Caco-2 (cell line): Measurements from ENCODE around the gene ZSCAN23. TPM values are rescaled to one million over a fixed set of nuclear protein-coding genes. Genes with fewer than 3 reads are reported as not detected.

Experiments used
- BruUV-seq: library from RNA; stranded (reverse); fragments of 400-500 nt; replicated peaks from 2 replicates; lab custom pipeline; 2021; lab: Mats Ljungman, UMichigan
- CTCF ChIA-PET: fragments of 300-600 bp; sonication (Branson Sonifier 250); formaldehyde crosslinking; loops from one replicate; lab custom pipeline; 2022; ENCODE audit warnings: antibody characterized with exemption; lab: Charles Lee
- POLR2A ChIA-PET: fragments of 300-600 bp; sonication (Branson Sonifier 250); formaldehyde crosslinking; loops from one replicate; lab custom pipeline; 2022; ENCODE audit warnings: antibody characterized with exemption; lab: Charles Lee
- DNase-seq, 2 experiments: peaks; one replicate each; pipeline versions ENCODE4 v3.0.0 to v3.0.0-alpha.2; 2020 to 2022
- H3K27me3 ChIP-seq: replicated peaks from 2 replicates; pipeline ENCODE4 v1.6.0; 2011; ENCODE audit warnings: low read length; ENCODE audit not compliant: control insufficient read depth, insufficient read depth
- H3K36me3 ChIP-seq: 2 replicates; pipeline ENCODE4 v1.5.1; 2011; ENCODE audit warnings: low read length; ENCODE audit not compliant: control insufficient read depth, insufficient read depth
- H3K4me1 ChIP-seq: fragments of 250-450 bp; sonication (Bioruptor Pico); 2 replicates; pipeline ENCODE4 v1.5.1; 2020; ENCODE audit warnings: mild to moderate bottlenecking
- H3K4me3 ChIP-seq: 2 replicates; pipeline ENCODE4 v1.5.1; 2011; ENCODE audit warnings: low read depth, mild to moderate bottlenecking, control low read depth, low read length
- H3K9me3 ChIP-seq: fragments of 250-450 bp; sonication (Bioruptor Pico); 2 replicates; pipeline ENCODE4 v1.5.1; 2020; ENCODE audit warnings: mild to moderate bottlenecking, moderate library complexity
- H3K27ac Mint-ChIP-seq: one replicate; pipeline ENCODE4 v1.8.0; 2022; ENCODE audit warnings: mixed read lengths; ENCODE audit not compliant: unreplicated experiment
- H3K27me3 Mint-ChIP-seq: one replicate; pipeline ENCODE4 v1.8.0; 2022; ENCODE audit warnings: mixed read lengths; ENCODE audit not compliant: insufficient read depth, unreplicated experiment
- H3K36me3 Mint-ChIP-seq: one replicate; pipeline ENCODE4 v1.8.0; 2022; ENCODE audit warnings: mild to moderate bottlenecking, mixed read lengths; ENCODE audit not compliant: insufficient read depth, unreplicated experiment
- H3K4me1 Mint-ChIP-seq: one replicate; pipeline ENCODE4 v1.8.0; 2022; ENCODE audit warnings: low read depth, mixed read lengths; ENCODE audit not compliant: unreplicated experiment
- H3K4me3 Mint-ChIP-seq: one replicate; pipeline ENCODE4 v1.8.0; 2022; ENCODE audit warnings: mild to moderate bottlenecking, moderate library complexity, mixed read lengths; ENCODE audit not compliant: unreplicated experiment
- H3K9me3 Mint-ChIP-seq: one replicate; pipeline ENCODE4 v1.8.0; 2022; ENCODE audit warnings: mixed read lengths; ENCODE audit not compliant: unreplicated experiment
- intact Hi-C: fragments of 100-400 bp; cut with micrococcal nuclease; formaldehyde crosslinking; loops from one replicate; pipeline ENCODE4 v1.10.0; 2022; ENCODE audit not compliant: unreplicated experiment
- total RNA-seq: library from RNA; stranded (reverse); gene quantifications from 2 replicates; pipeline ENCODE4 v1.2.3, GENCODE V29; 2022
- TF ChIP-seq, protein P1 (sequence below), 2 experiments: fragments of 200-600 bp in 1 of 2; IDR thresholded peaks; 1 replicate in 1 of 2; 2 replicates in 1 of 2; pipeline versions ENCODE4 v1.5.1 to v1.8.0; 2011 to 2022; ENCODE audit warnings: antibody characterized with exemption in 1 of 2, control low read depth in 1 of 2, inconsistent platforms in 1 of 2, low read depth in 1 of 2, low read length in 1 of 2, mild to moderate bottlenecking in 1 of 2, moderate library complexity in 1 of 2; ENCODE audit not compliant: insufficient read depth in 1 of 2, severe bottlenecking in 1 of 2, unreplicated experiment in 1 of 2

The ZSCAN23 gene
- total RNA-seq, 1 experiment from 2014 or later: not detected

GRCh38 chr6:28486533-28486932 lies 43.2 kb upstream of the ZSCAN23 start:
- no peaks in the 10 kb centered on the region for H3K4me1 Mint-ChIP-seq
- no peaks in the 10 kb centered on the region for H3K9me3 ChIP-seq
- intact Hi-C loops: no loop called here
- H3K27ac Mint-ChIP-seq: no peak overlapping the region
- no peaks in the 10 kb centered on the region for H3K36me3 ChIP-seq
- no peaks in the 10 kb centered on the region for H3K36me3 Mint-ChIP-seq
- CTCF ChIA-PET: no interaction called here
- BruUV-seq: no TSS peak
- H3K27me3 ChIP-seq: no peaks in the 10 kb centered on the region
- H3K4me1 ChIP-seq: no peaks in the 10 kb centered on the region
- no peaks in the 10 kb centered on the region for H3K9me3 Mint-ChIP-seq
- H3K4me3 Mint-ChIP-seq: no peak overlapping the region
- TF ChIP-seq, protein P1, sequence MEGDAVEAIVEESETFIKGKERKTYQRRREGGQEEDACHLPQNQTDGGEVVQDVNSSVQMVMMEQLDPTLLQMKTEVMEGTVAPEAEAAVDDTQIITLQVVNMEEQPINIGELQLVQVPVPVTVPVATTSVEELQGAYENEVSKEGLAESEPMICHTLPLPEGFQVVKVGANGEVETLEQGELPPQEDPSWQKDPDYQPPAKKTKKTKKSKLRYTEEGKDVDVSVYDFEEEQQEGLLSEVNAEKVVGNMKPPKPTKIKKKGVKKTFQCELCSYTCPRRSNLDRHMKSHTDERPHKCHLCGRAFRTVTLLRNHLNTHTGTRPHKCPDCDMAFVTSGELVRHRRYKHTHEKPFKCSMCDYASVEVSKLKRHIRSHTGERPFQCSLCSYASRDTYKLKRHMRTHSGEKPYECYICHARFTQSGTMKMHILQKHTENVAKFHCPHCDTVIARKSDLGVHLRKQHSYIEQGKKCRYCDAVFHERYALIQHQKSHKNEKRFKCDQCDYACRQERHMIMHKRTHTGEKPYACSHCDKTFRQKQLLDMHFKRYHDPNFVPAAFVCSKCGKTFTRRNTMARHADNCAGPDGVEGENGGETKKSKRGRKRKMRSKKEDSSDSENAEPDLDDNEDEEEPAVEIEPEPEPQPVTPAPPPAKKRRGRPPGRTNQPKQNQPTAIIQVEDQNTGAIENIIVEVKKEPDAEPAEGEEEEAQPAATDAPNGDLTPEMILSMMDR (IDR thresholded peaks at IDR 0.05; ENCODE audit: insufficient read depth in 1 of 2, low read depth in 1 of 2, low read length in 1 of 2, severe bottlenecking in 1 of 2, unreplicated experiment in 1 of 2): no peak
- H3K27me3 Mint-ChIP-seq: peaks cover 3% of the 10 kb centered on the region
- POLR2A ChIA-PET: no interaction called here
- H3K4me3 ChIP-seq: no peak overlapping the region
- no peak for DNase-seq

DNA sequence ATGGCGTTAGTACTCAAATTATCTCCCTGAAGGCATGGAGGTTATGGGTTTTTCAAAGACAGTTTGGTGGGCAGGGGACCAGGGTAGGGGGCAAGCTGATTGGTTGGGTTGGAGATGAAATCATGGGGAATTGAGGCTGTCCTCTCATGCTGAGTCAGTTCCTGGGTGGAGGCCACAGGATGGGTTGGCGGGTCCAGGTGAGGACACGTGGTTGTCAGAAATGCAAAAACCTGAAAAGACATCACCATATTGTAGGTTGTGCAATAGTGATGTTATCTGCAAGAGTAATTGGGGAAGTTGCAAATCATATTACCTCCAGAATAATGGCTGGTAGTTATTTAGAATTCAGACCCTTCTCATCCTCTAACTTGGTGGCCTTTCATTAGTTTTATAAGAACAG lies 42.2 kb upstream of the ZSCAN23 start:
- no peak for DNase-seq
- H3K27me3 Mint-ChIP-seq: peaks cover 3% of the 10 kb centered on the region
- no peaks in the 10 kb centered on the region for H3K27me3 ChIP-seq
- H3K4me3 Mint-ChIP-seq: no peak overlapping the region
- no peaks in the 10 kb centered on the region for H3K36me3 ChIP-seq
- no peak overlapping the region for H3K27ac Mint-ChIP-seq
- TF ChIP-seq, protein P1 (IDR thresholded peaks at IDR 0.05; ENCODE audit: insufficient read depth in 1 of 2, low read depth in 1 of 2, low read length in 1 of 2, severe bottlenecking in 1 of 2, unreplicated experiment in 1 of 2): no peak
- no peaks in the 10 kb centered on the region for H3K36me3 Mint-ChIP-seq
- no peaks in the 10 kb centered on the region for H3K4me1 ChIP-seq
- ChIA-PET POLR2A (no interaction called here), CTCF (no interaction called here)
- H3K4me1 Mint-ChIP-seq: no peaks in the 10 kb centered on the region
- no peak overlapping the region for H3K4me3 ChIP-seq
- BruUV-seq: no TSS peak
- no peaks in the 10 kb centered on the region for H3K9me3 Mint-ChIP-seq
- H3K9me3 ChIP-seq: no peaks in the 10 kb centered on the region
- intact Hi-C loops: no loop called here

DNA sequence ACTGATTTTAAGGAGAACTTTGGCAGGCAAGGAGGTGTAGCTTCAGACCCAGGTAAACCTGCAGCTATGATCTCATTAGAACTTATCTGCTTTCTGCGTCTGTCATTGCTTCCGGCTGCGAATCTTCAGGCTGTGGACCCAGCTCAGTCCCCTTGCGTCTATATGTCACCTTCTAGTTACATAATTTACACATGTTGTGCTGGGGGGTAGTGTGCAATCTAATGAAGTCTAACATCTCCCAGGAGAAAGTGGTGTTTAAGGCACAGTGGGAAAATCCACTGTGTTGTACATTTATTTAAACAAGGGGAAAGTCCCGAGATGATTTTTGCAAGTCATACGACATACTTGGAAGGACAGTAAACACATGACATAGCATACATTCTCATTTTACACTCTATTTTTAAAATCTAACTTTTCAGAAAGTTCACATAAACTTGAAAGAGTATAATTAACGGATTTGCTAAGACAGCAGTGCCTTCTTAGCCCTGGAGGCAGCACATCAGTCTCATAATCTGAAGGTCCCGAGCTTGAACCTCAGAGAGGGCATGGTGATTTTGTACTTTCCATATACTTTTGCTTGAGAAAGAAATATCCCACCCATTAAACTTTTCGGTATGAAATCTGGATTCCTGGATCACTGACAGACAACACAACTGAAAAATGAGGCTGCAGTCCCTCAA lies 37.1 kb upstream of the ZSCAN23 start:
- Mint-ChIP-seq H3K9me3 (no peaks in the 10 kb centered on the region), H3K27ac (no peak overlapping the region), H3K4me1 (no peaks in the 10 kb centered on the region), H3K27me3 (peaks cover 11% of the 10 kb centered on the region), H3K4me3 (no peak overlapping the region), H3K36me3 (no peaks in the 10 kb centered on the region)
- Histone ChIP-seq H3K36me3 (no peaks in the 10 kb centered on the region), H3K27me3 (no peaks in the 10 kb centered on the region; the same call in 1 of the 2 replicates), H3K9me3 (no peaks in the 10 kb centered on the region), H3K4me1 (no peaks in the 10 kb centered on the region), H3K4me3 (no peak overlapping the region)
- ChIA-PET POLR2A (interaction anchor here (0.5 kb wide), 1 partner anchor 76 kb away, joined by 5 read pairs; no protein-coding TSS in a partner anchor), CTCF (no interaction called here)
- DNase-seq: no peak
- intact Hi-C loops: no loop called here
- BruUV-seq: no TSS peak
- TF ChIP-seq, protein P1 (IDR thresholded peaks at IDR 0.05; ENCODE audit: insufficient read depth in 1 of 2, low read depth in 1 of 2, low read length in 1 of 2, severe bottlenecking in 1 of 2, unreplicated experiment in 1 of 2): no peak
